Duodenal mucosa (tissue), 2 donors: Measurements from ENCODE around the gene WBP2NL.

Experiments
- H3K27ac ChIP-seq: one replicate; pipeline ENCODE4 v1.7.0; 2013; ENCODE audit warnings: low read depth, low read length
- H3K27me3 ChIP-seq, 2 donors: one replicate each; pipeline ENCODE4 v1.7.0; 2013; ENCODE audit warnings: low read length in 2 of 2, control low read depth in 1 of 2; ENCODE audit not compliant: insufficient read depth in 2 of 2, control insufficient read depth in 1 of 2
- H3K36me3 ChIP-seq, 2 donors: one replicate each; pipeline ENCODE4 v1.7.0; 2013; ENCODE audit warnings: low read length in 2 of 2, control low read depth in 1 of 2; ENCODE audit not compliant: insufficient read depth in 2 of 2, control insufficient read depth in 1 of 2
- H3K4me1 ChIP-seq, 2 donors: one replicate each; pipeline ENCODE4 v1.7.0; 2013; ENCODE audit warnings: low read length in 2 of 2, control low read depth in 1 of 2; ENCODE audit not compliant: insufficient read depth in 2 of 2, control insufficient read depth in 1 of 2
- H3K4me3 ChIP-seq, 2 donors: one replicate each; pipeline ENCODE4 v1.7.0; 2013; ENCODE audit warnings: low read length in 2 of 2, low read depth in 1 of 2
- H3K9ac ChIP-seq, 2 donors: one replicate each; pipeline ENCODE4 v1.7.0; 2013; ENCODE audit warnings: low read length in 2 of 2, low read depth in 1 of 2
- H3K9me3 ChIP-seq, 2 donors: one replicate each; pipeline ENCODE4 v1.7.0; 2013; ENCODE audit warnings: low read length in 2 of 2, control low read depth in 1 of 2; ENCODE audit not compliant: control insufficient read depth in 1 of 2

WBP2NL gene

DNA sequence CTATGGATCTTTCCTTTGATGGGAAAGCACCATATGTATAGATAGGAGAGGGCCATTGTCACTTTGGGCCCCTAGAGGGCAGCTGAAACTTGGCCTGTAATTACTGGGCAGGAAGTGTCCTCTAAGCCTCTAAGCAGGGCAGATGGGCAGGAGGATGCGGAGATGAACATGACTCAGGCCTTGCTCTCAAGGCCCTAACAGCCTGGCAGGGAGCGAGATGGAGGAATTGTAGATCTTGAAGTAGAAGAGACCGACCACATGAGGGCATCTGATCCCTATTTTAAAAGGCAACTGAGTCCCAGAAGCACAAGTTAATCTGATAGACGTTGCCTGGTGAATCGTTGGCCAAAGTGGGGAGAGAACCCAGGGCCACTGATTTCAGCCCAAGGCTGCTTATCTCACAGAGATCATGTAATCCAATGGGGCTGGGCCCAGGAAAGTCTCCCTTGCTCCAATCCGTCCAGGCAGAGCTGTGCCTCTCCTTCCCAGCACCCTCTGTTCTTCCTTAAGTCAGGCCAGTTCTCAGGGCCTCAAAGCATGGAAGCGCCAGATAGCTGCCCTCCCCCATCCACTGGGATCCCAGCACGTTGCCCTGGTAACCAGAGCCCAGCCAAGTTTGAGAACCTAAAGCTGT is 31.9 kb upstream of the WBP2NL start:
- Histone ChIP-seq H3K4me1 (no peaks in the 10 kb centered on the region), H3K36me3 (no peaks in the 10 kb centered on the region), H3K27ac (no peak overlapping the region), H3K27me3 (no peaks in the 10 kb centered on the region), H3K9me3 (no peaks in the 10 kb centered on the region), H3K9ac (no peak overlapping the region), H3K4me3 (no peak overlapping the region)

DNA sequence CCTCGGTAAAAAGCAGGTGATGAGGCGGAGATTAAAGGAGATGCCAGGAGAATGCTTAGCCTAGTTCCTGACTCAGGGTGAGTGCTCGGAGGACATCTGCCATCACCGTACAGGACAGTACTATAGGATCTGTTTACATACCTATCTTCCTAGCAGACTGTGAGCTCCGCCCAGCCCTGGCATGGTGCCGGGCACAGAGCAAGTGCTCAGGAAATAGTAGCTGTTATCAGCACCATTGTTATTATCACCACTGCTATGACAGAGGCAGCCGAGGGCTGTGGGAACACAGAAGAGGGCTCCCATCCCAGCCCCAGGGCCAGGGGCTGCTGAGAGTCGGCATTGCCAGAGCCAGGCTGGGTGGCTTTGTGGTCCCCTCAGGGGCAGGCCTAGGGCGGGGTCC is 30.0 kb upstream of the WBP2NL start:
- Histone ChIP-seq H3K36me3 (no peaks in the 10 kb centered on the region), H3K27ac (no peak overlapping the region), H3K27me3 (peaks cover 0 to 9% of the 10 kb centered on the region in 2 donors), H3K4me3 (no peak overlapping the region), H3K9ac (no peak overlapping the region), H3K9me3 (no peaks in the 10 kb centered on the region), H3K4me1 (no peaks in the 10 kb centered on the region)

DNA sequence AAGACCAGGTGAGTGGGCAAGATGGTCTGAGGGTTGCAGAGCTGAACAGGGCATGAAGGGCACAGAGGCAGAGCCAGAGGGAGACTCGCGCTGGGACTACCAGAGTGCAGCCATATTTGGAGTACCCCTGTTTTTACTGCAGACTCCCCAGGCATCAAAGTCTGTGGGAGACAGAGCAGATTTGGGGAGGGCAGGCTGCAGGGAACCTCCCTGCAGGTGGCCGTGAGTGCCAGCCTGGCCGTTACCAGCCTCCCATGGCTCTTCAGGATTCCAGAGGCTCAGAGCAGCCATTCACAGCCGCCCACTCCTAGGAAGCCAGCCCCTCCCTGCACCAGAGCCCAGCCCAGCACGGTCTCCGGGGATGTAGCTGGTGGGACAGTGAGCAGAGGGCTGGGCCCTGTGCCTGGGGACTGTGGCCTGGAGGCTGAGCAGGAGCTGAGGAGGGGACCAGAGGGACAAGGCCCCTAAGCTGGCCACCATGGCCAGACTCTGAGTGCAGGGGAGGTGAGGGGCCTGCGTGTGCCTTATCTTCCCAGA is 29.4 kb upstream of the WBP2NL start, which contains the start of gene SEPTIN3:
Gene SEPTIN3, plus strand, starts transcription at position 334 of the 537 bp plus-strand sequence. CDS start 2,050 bp downstream, outside the sequence.
- no peak within 1 kb of the TSS for H3K4me3 ChIP-seq
- no peak within 1 kb of the TSS for H3K9ac ChIP-seq
- H3K4me1 ChIP-seq = no peaks in the 10 kb centered on the region
- no peak within 1 kb of the TSS for H3K27ac ChIP-seq
- no peaks in the 10 kb centered on the region for H3K36me3 ChIP-seq
- H3K9me3 ChIP-seq = no peaks in the 10 kb centered on the region
- peaks cover 0 to 9% of the 10 kb centered on the region in 2 donors for H3K27me3 ChIP-seq

DNA sequence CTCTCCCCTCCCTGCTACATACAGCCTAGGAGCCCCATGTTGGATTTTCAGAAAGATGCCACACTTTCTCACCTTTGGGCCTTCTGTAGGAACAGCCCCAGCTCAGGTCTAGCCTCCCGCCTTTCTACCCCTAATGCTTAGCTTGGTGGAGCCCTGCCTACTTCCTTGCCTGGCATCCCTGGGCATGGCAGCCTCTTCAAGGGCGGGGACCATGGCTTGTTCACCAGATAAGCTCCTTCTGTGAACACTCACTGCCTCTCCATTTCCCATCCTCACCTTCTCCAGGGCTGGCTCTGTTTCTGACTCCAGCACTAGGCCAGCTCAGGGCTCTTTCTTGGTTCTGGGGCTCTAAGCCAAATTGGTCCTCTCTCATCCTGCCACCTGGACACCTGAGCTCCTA is 28.0 kb upstream of the WBP2NL start:
- Histone ChIP-seq H3K27me3 (peaks cover 7 to 18% of the 10 kb centered on the region in 2 donors), H3K9ac (no peak overlapping the region), H3K4me1 (no peaks in the 10 kb centered on the region), H3K4me3 (no peak overlapping the region), H3K36me3 (no peaks in the 10 kb centered on the region), H3K9me3 (no peaks in the 10 kb centered on the region), H3K27ac (no peak overlapping the region)

DNA sequence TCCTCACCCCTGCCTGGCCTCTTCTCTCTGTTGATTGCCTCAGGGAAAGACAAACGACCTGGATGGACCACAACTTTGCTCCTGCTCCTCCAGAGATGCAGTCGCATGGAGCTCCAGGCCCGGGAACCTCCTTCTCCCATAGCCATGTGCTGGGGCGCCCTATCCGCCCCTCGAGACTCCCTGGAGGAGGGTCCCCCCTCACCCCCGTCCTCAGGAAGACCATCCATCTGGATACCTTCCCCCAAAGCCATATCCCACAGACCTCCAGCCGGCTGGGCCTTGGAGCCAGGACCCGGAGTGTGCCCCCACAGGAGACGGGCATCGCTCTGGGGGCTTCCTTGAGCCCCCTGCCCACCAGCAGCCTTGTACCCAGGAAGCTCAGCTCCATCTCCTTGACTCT is 27.2 kb upstream of the WBP2NL start:
- H3K36me3 ChIP-seq = no peaks in the 10 kb centered on the region
- peaks cover 16 to 27% of the 10 kb centered on the region in 2 donors for H3K27me3 ChIP-seq
- no peaks in the 10 kb centered on the region for H3K9me3 ChIP-seq
- H3K27ac ChIP-seq = no peak overlapping the region
- no peaks in the 10 kb centered on the region for H3K4me1 ChIP-seq
- H3K4me3 ChIP-seq = no peak overlapping the region
- H3K9ac ChIP-seq = no peak overlapping the region

DNA sequence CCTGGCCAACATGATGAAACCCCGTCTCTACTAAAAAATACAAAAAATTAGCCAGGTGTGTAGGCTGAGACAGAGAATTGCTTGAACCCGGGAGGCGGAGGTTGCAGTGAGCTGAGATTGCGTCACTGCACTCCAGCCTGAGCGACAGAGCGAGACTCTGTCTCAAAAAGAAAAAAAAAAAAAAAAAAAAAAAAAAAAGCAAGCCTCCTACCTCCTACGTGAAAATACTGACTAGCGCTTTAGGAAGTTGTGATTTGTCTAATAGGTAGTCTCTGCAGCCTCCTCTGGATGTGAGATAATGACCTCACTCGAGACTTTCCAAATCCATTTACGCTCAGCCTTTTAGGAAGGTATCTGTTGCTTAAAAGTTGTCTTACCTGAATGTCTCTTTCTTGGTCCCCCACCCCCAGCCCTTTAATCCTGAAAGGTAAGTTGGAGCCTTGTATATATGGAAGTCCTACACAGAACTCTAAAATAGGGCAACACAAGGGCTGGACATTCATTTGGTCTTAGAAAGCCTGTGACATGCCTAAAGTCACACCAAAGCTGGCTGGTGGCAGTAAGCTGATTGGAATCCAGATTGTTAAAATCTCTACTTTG is 23.8 kb upstream of the WBP2NL start:
- Histone ChIP-seq H3K27me3 (peaks cover 29 to 46% of the 10 kb centered on the region in 2 donors), H3K4me3 (no peak overlapping the region)

DNA sequence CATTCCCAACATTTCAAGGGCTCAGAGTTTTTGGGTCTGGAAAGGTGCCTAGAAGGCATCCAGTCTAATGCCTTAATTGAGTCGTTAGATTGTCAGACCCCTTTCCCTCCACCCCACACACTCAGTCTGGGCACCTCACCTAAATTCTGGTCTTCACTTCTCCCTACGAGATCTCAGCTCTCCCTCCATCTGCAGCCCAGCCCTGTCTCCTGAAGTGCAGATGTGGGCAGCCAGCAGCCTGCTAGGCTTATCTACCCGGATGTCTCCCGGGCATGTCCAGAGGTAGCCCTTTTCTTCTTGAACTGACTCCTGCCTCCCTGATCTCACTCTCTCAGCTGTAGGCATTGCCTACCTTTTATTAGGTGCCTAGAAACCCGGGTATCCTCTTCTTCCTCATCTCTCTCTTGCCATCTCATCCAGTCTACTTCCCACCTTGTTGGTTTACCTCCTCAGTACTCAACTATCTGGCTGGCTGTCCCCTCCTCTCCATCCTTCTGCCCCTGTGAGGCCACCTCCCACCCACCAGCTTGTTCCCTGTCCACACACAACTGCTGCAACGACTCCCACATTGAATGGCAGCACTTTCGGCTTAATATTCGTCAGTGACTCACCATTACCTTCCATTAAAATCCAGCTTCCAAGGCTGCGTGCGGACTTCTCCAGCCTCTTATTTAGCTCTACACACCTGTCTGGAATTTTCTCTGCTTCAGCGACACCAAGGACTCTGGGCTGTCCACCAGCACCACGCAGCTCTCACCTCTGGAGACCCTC is 23.1 kb upstream of the WBP2NL start:
- H3K27me3 ChIP-seq = peaks cover 29 to 46% of the 10 kb centered on the region in 2 donors

More for the DNA sequence above, 23.8 kb upstream of the WBP2NL start:
- H3K36me3 ChIP-seq = no peaks in the 10 kb centered on the region
- no peaks in the 10 kb centered on the region for H3K9me3 ChIP-seq
- peaks cover 0 to 5% of the 10 kb centered on the region in 2 donors for H3K4me1 ChIP-seq
- H3K27ac ChIP-seq = no peak overlapping the region
- H3K9ac ChIP-seq = no peak overlapping the region

DNA sequence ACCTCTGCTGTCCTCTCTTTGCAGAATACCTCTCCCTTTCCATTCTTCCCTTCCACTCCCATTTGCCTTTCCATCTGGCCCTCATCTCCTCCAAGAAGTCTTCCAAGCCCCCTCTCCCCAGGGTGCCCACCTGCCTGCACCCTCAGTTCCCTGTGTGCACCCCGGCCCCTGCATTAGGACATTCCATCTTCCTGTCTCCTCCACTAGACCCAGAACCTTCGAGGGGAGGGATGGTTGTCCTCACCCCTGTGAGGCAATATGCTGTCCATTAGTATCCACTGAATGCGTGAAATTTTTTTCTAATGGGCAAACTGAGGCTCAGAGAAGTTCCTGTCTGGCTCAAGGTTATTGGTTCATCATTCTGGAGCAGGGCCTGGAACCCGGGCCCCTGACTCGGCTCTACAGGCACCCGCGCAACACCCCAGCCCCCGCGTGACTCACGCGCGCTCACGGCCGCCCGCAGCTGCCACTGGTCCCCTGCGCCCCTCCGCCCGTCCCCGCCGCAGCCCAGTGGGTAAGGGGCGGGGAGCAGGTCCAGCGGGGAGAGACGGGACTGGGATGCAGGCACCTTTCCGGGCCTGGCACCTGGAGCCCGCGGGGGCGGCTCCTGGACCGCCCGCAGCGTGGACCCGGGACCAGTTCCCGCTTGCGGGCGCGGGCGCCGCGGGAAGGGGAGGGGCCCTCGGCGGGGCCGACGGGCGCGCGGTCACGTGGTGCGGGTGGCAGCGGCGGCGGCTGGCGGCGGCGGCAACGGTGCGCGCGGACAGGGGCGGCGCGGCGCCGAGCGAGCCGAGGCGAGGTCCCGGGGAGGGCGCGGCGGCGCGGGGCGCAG is 22.3 kb upstream of the WBP2NL start:
- Histone ChIP-seq H3K9me3 (no peaks in the 10 kb centered on the region), H3K4me3 (peak overlapping the region; percentile 22 to 36), H3K4me1 (peaks cover 0 to 5% of the 10 kb centered on the region in 2 donors), H3K9ac (no peak overlapping the region), H3K27ac (no peak overlapping the region), H3K27me3 (peaks cover 29 to 46% of the 10 kb centered on the region in 2 donors), H3K36me3 (no peaks in the 10 kb centered on the region)

More for the DNA sequence above, 23.1 kb upstream of the WBP2NL start:
- H3K36me3 ChIP-seq = no peaks in the 10 kb centered on the region
- H3K9ac ChIP-seq = no peak overlapping the region
- H3K9me3 ChIP-seq = no peaks in the 10 kb centered on the region
- H3K4me1 ChIP-seq = peaks cover 0 to 5% of the 10 kb centered on the region in 2 donors
- no peak overlapping the region for H3K4me3 ChIP-seq
- no peak overlapping the region for H3K27ac ChIP-seq

DNA sequence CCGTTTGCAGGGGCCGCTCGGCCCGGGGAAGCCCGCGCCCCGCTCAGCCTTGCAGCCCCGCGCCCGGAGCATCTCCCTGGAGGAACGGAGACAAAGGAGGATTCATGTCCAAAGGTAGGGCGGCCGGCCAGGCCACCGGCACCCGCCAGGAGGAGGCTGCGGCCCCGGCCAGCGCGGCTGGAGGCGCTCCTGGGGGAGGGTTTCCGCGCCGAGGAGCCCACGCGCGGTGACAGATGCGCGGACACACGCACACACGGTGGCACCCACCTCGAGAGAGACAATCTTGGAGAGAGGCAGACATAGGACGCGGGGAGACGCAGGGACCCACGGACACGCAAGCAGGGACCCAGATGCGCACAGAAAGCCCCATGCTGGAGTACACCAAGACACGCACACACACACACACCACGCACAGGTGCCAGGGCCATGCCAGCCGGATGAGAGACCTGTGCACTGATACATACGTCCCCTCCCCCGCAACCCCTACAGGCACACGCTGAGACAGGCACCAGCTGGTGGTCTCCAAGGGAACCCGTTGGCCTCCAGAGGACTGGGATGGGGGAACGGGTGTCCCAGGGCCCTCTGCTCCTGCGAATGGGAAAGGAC is 21.5 kb upstream of the WBP2NL start:
- Histone ChIP-seq H3K9ac (no peak overlapping the region), H3K36me3 (no peaks in the 10 kb centered on the region), H3K4me3 (peak overlapping the region; percentile 56 to 65), H3K9me3 (no peaks in the 10 kb centered on the region), H3K27me3 (peaks cover 29 to 46% of the 10 kb centered on the region in 2 donors), H3K27ac (no peak overlapping the region), H3K4me1 (peaks cover 0 to 5% of the 10 kb centered on the region in 2 donors)
